ENCODE measurements around the gene USP24. TPM values are rescaled to one million over a fixed set of nuclear protein-coding genes. Genes with fewer than 3 reads are reported as not detected.

Gene USP24
- total and polyA plus RNA-seq, 2 donors (not counting 1 experiment from before 2014, with no cell fraction given) = 18.9 to 152 TPM

DNA sequence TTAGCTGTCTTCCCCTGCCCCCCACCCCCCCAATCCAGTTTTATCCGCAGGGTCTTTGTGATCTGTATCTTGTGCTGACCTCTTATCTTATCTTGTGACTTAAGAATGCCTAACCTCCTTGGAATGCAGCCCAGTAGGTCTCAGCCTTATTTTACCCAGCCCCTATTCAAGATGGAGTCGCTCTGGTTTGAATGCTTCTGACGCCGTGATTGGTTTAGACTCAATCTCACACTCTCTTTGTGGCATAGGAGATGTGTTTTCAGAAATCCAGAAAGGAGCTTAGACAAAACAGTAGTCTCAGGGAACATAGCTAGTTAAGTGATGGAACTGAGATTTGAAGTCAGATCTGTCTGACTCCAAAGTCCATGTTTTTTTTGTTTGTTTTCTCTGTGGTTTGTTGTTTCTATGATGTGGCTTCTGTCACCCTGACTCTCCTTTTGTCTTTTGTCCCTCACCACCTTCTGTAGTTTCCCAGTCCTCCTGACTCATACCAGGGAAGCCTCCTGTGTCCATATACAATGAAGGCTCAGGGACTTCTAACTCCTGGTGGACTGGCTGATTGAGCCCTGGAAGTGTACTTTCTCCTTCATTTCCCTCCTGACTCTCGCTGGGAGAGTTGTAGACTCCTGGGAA, 18.1 kb upstream of the USP24 start:
- no peaks in the 10 kb centered on the region for H3K4me1 ChIP-seq (ENCODE audit: control insufficient read depth in 2 of 2, insufficient read depth in 2 of 2, low read length in 2 of 2)
- POLR2A ChIA-PET = interaction anchor here (0.6 kb wide), 1 partner anchor 20 kb away, joined by 4 read pairs; no protein-coding TSS in a partner anchor
- no peak overlapping the region for H3K4me2 ChIP-seq (replicated peaks; ENCODE audit: low read depth, low read length, poor library complexity, severe bottlenecking)
- ATAC-seq (ENCODE audit: low read depth) (no peak), DNase-seq (no peak)
- H2AFZ ChIP-seq (ENCODE audit: insufficient read depth, low read depth, low read length, poor library complexity, severe bottlenecking) = no peak overlapping the region
- no peaks in the 10 kb centered on the region for H4K20me1 ChIP-seq (ENCODE audit: control insufficient read depth, insufficient read depth, low read length, poor library complexity, severe bottlenecking)
- peaks cover 0 to 3% (median 0%) of the 10 kb centered on the region in 3 donors for H3K9me3 ChIP-seq (ENCODE audit: control extremely low read depth in 1 of 3, control insufficient read depth in 2 of 3, insufficient read depth in 1 of 3, low read length in 2 of 3)
- Mint-ChIP-seq H3K27ac (no peak overlapping the region), H3K9me3 (ENCODE audit: insufficient read depth) (no peaks in the 10 kb centered on the region), H3K4me1 (peaks cover 2% of the 10 kb centered on the region), H3K27me3 (peaks cover 10% of the 10 kb centered on the region), H3K4me3 (no peak overlapping the region)
- H3K4me3 ChIP-seq (ENCODE audit: control extremely low read depth in 1 of 5, extremely low read depth in 1 of 5, insufficient read depth in 1 of 5, low read depth in 2 of 5, low read length in 4 of 5) = no peak overlapping the region
- no peaks in the 10 kb centered on the region for H3K79me2 ChIP-seq (ENCODE audit: control insufficient read depth, insufficient read depth, low read length)
- no peak for TF ChIP-seq EZH2 (IDR thresholded peaks at IDR 0.05; ENCODE audit: borderline replicate concordance, insufficient read depth, low read depth, low read length, poor library complexity, severe bottlenecking)
- TF ChIP-seq, protein P1, sequence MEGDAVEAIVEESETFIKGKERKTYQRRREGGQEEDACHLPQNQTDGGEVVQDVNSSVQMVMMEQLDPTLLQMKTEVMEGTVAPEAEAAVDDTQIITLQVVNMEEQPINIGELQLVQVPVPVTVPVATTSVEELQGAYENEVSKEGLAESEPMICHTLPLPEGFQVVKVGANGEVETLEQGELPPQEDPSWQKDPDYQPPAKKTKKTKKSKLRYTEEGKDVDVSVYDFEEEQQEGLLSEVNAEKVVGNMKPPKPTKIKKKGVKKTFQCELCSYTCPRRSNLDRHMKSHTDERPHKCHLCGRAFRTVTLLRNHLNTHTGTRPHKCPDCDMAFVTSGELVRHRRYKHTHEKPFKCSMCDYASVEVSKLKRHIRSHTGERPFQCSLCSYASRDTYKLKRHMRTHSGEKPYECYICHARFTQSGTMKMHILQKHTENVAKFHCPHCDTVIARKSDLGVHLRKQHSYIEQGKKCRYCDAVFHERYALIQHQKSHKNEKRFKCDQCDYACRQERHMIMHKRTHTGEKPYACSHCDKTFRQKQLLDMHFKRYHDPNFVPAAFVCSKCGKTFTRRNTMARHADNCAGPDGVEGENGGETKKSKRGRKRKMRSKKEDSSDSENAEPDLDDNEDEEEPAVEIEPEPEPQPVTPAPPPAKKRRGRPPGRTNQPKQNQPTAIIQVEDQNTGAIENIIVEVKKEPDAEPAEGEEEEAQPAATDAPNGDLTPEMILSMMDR (IDR thresholded peaks at IDR 0.05) = no peak
- no peak overlapping the region for H3K9ac ChIP-seq (ENCODE audit: low read length)
- intact Hi-C loops (cut with micrococcal nuclease) = no loop called here
- CTCF ChIA-PET = no interaction called here
- no peak overlapping the region for H3K27ac ChIP-seq (ENCODE audit: low read length in 2 of 2)
- 50% methylated on average over 2 of the region's 5 CpGs for WGBS (ENCODE audit: insufficient coverage)
- no peaks in the 10 kb centered on the region for H3K27me3 ChIP-seq (replicated peaks in 1 of 4; ENCODE audit: control extremely low read depth in 1 of 4, control insufficient read depth in 3 of 4, insufficient read depth in 4 of 4, low read length in 3 of 4)
- H3K36me3 ChIP-seq (replicated peaks in 1 of 2; ENCODE audit: control extremely low read depth in 1 of 2, control insufficient read depth in 1 of 2, extremely low read depth in 1 of 2, insufficient read depth in 2 of 2, low read length in 1 of 2) = no peaks in the 10 kb centered on the region

DNA sequence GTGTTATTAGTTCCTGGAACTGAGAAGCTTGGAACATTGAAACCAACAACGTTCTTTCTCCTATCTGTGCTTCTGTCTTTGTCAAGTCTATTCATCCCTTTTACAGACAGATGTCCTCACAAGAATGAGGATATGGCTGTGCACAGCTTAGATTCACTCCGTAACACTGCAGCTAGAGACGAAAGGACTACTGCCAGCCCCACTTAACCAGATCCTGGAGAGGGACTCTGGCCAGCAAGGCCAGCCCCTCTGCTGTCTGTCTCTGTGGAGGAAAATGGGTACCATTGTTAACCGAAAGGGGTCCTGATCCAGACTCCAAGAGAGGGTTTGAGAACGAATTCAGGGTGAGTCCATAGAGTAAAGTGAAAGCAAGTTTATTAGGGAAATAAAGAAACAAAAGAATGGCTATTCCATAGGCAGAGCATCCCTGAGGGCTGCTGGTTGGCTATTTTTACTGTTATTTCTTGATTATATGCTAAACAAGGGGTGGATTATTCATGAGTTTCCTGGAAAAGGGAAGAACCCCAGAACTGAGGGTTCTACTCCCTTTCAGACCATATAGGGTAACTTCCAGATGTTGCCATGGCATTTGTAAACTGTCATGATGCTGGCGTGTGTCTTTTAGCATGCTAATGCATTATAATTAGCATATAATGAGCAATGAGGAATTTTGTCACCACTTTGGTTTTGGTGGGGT, 17.4 kb upstream of the USP24 start:
- no peak overlapping the region for H3K27ac ChIP-seq (ENCODE audit: low read length in 2 of 2)
- no peaks in the 10 kb centered on the region for H3K4me1 ChIP-seq (ENCODE audit: control insufficient read depth in 2 of 2, insufficient read depth in 2 of 2, low read length in 2 of 2)
- POLR2A ChIA-PET = no interaction called here
- H3K27me3 ChIP-seq (replicated peaks in 1 of 4; ENCODE audit: control extremely low read depth in 1 of 4, control insufficient read depth in 3 of 4, insufficient read depth in 4 of 4, low read length in 3 of 4) = no peaks in the 10 kb centered on the region
- CTCF ChIA-PET = no interaction called here
- peaks cover 0 to 10% (median 1%) of the 10 kb centered on the region in 3 donors for H3K9me3 ChIP-seq (ENCODE audit: control extremely low read depth in 1 of 3, control insufficient read depth in 2 of 3, insufficient read depth in 1 of 3, low read length in 2 of 3)
- no peaks in the 10 kb centered on the region for H3K36me3 ChIP-seq (replicated peaks in 1 of 2; ENCODE audit: control extremely low read depth in 1 of 2, control insufficient read depth in 1 of 2, extremely low read depth in 1 of 2, insufficient read depth in 2 of 2, low read length in 1 of 2)
- intact Hi-C loops (cut with micrococcal nuclease) = no loop called here
- H4K20me1 ChIP-seq (ENCODE audit: control insufficient read depth, insufficient read depth, low read length, poor library complexity, severe bottlenecking) = no peaks in the 10 kb centered on the region
- H3K9ac ChIP-seq (ENCODE audit: low read length) = no peak overlapping the region
- Mint-ChIP-seq H3K27ac (no peak overlapping the region), H3K27me3 (peaks cover 10% of the 10 kb centered on the region), H3K4me3 (no peak overlapping the region), H3K4me1 (peaks cover 2% of the 10 kb centered on the region), H3K9me3 (ENCODE audit: insufficient read depth) (no peaks in the 10 kb centered on the region)
- no peak overlapping the region for H2AFZ ChIP-seq (ENCODE audit: insufficient read depth, low read depth, low read length, poor library complexity, severe bottlenecking)
- DNase-seq (no peak), ATAC-seq (ENCODE audit: low read depth) (no peak)
- 100% methylated on average over 4 of the region's 6 CpGs for WGBS (ENCODE audit: insufficient coverage)
- TF ChIP-seq EZH2 (IDR thresholded peaks at IDR 0.05; ENCODE audit: borderline replicate concordance, insufficient read depth, low read depth, low read length, poor library complexity, severe bottlenecking) = no peak
- TF ChIP-seq, protein P1 (IDR thresholded peaks at IDR 0.05) = no peak
- no peak overlapping the region for H3K4me2 ChIP-seq (replicated peaks; ENCODE audit: low read depth, low read length, poor library complexity, severe bottlenecking)
- no peak overlapping the region for H3K4me3 ChIP-seq (ENCODE audit: control extremely low read depth in 1 of 5, extremely low read depth in 1 of 5, insufficient read depth in 1 of 5, low read depth in 2 of 5, low read length in 4 of 5)
- no peaks in the 10 kb centered on the region for H3K79me2 ChIP-seq (ENCODE audit: control insufficient read depth, insufficient read depth, low read length)

All from B cell (primary cell).